Measurements from ENCODE around the gene HIP1R.

Gene HIP1R

GRCh38 chr12:122856999-122857671 lies 21.9 kb downstream of the HIP1R start:
- H3K36me3 ChIP-seq (ENCODE audit: control insufficient read depth in 2 of 2, insufficient read depth in 1 of 2, low read length in 2 of 2): peaks cover 0 to 47% of the 10 kb centered on the region in 2 experiments; a peak in 1 of 3 replicates
- ChIA-PET POLR2A (interaction anchor here (0.6 to 1.2 kb wide), 2 partner anchors 21 to 98 kb away, joined by 3 to 4 read pairs; no protein-coding TSS in a partner anchor), CTCF (interaction anchor here (0.5 to 2.5 kb wide), 5 partner anchors 62 to 311 kb away, joined by 3 to 14 read pairs (median 5); no protein-coding TSS in a partner anchor)

GRCh38 chr12:122858171-122858570 lies 22.9 kb downstream of the HIP1R start:
- no peak overlapping the region for H3K4me3 ChIP-seq (ENCODE audit: low read depth, low read length)
- ChIA-PET CTCF (interaction anchor here (0.9 to 3.3 kb wide), 3 partner anchors 64 to 95 kb away, joined by 5 to 18 read pairs (median 14); no protein-coding TSS in a partner anchor), POLR2A (no interaction called here)
- H3K4me1 ChIP-seq (ENCODE audit: control insufficient read depth, insufficient read depth, low read length): no peaks in the 10 kb centered on the region
- TF ChIP-seq ZIC2 (tag by site-specific recombination; IDR thresholded peaks at IDR 0.05) (peak; percentile 32; the same call in 1 of the 2 replicates), GLIS2 (tag by site-specific recombination; IDR thresholded peaks at IDR 0.05) (peak; percentile 13; the same call in 1 of the 2 replicates), ZNF416 (tag by site-specific recombination; IDR thresholded peaks at IDR 0.05) (no peak), ZNF350 (tag by site-specific recombination; IDR thresholded peaks at IDR 0.05) (no peak), BCL11A (tag by site-specific recombination; IDR thresholded peaks at IDR 0.05; ENCODE audit: low read depth) (no peak)
- no peaks in the 10 kb centered on the region for H3K9me3 ChIP-seq (ENCODE audit: control insufficient read depth, insufficient read depth, low read depth, low read length)
- H3K36me3 ChIP-seq (ENCODE audit: control insufficient read depth in 2 of 2, insufficient read depth in 1 of 2, low read length in 2 of 2): peaks cover 0 to 47% of the 10 kb centered on the region in 2 experiments; a peak in 1 of 3 replicates
- H3K27ac ChIP-seq (ENCODE audit: extremely low read depth, low read depth, low read length): no peak overlapping the region

More at GRCh38 chr12:122856999-122857671, 21.9 kb downstream of the HIP1R start:
- H3K9me3 ChIP-seq (ENCODE audit: control insufficient read depth, insufficient read depth, low read depth, low read length): no peaks in the 10 kb centered on the region
- H3K4me1 ChIP-seq (ENCODE audit: control insufficient read depth, insufficient read depth, low read length): no peaks in the 10 kb centered on the region
- H3K27ac ChIP-seq (ENCODE audit: extremely low read depth, low read depth, low read length): no peak overlapping the region
- TF ChIP-seq ZNF600 (tag by site-specific recombination; IDR thresholded peaks at IDR 0.05) (peak; percentile 76), ZNF394 (tag by site-specific recombination; IDR thresholded peaks at IDR 0.05; ENCODE audit: borderline replicate concordance) (peak; percentile 14; the same call in 1 of the 2 replicates), SCRT2 (tag by site-specific recombination; IDR thresholded peaks at IDR 0.05) (no peak), YY1 (tag by site-specific recombination; IDR thresholded peaks at IDR 0.05) (no peak)
- no peak overlapping the region for H3K4me3 ChIP-seq (ENCODE audit: low read depth, low read length)

DNA sequence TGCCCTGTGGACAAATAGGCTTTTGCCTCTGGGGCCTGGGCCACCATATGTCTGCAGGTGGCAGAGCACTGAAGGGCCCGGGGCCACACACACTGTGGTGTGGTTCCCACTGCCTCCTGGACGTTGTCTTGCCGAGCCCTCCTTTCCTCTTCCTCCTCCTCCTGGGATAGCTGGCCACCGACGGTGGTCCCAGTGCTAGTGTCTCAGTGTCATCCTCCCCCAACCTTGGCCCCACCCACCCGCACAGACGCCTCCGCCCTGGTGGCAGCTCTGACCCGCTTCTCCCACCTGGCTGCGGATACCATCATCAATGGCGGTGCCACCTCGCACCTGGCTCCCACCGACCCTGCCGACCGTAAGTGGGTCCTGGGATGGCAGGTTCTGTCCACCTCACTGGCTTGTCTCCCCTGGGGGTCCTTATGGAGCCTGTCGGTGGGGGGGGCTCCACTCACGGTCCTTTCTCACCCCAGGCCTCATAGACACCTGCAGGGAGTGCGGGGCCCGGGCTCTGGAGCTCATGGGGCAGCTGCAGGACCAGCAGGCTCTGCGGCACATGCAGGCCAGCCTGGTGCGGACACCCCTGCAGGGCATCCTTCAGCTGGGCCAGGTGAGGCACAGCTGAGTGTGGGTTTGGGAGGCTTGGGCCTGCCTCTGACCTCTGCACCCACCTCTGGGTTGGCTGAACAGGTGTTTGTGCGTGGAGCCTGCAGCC lies 23.5 kb downstream of the HIP1R start:
- Histone ChIP-seq H3K9me3 (ENCODE audit: control insufficient read depth, insufficient read depth, low read depth, low read length) (no peaks in the 10 kb centered on the region), H3K4me1 (ENCODE audit: control insufficient read depth, insufficient read depth, low read length) (no peaks in the 10 kb centered on the region), H3K27ac (ENCODE audit: extremely low read depth, low read depth, low read length) (no peak overlapping the region), H3K4me3 (ENCODE audit: low read depth, low read length) (no peak overlapping the region), H3K36me3 (ENCODE audit: control insufficient read depth in 2 of 2, insufficient read depth in 1 of 2, low read length in 2 of 2) (peaks cover 0 to 47% of the 10 kb centered on the region in 2 experiments; a peak in 1 of 3 replicates)
- CTCF ChIA-PET: interaction anchor here (0.7 to 7.5 kb wide), 8 partner anchors 9 to 379 kb away, joined by 3 to 105 read pairs (median 8); no protein-coding TSS in a partner anchor
- POLR2A ChIA-PET: no interaction called here
- TF ChIP-seq ZNF514 (tag by site-specific recombination; IDR thresholded peaks at IDR 0.05) (no peak), ZSCAN23 (tag by site-specific recombination; IDR thresholded peaks at IDR 0.05) (no peak), ZNF214 (tag by site-specific recombination; IDR thresholded peaks at IDR 0.05; ENCODE audit: borderline replicate concordance) (no peak)
- TF ChIP-seq, protein P1, sequence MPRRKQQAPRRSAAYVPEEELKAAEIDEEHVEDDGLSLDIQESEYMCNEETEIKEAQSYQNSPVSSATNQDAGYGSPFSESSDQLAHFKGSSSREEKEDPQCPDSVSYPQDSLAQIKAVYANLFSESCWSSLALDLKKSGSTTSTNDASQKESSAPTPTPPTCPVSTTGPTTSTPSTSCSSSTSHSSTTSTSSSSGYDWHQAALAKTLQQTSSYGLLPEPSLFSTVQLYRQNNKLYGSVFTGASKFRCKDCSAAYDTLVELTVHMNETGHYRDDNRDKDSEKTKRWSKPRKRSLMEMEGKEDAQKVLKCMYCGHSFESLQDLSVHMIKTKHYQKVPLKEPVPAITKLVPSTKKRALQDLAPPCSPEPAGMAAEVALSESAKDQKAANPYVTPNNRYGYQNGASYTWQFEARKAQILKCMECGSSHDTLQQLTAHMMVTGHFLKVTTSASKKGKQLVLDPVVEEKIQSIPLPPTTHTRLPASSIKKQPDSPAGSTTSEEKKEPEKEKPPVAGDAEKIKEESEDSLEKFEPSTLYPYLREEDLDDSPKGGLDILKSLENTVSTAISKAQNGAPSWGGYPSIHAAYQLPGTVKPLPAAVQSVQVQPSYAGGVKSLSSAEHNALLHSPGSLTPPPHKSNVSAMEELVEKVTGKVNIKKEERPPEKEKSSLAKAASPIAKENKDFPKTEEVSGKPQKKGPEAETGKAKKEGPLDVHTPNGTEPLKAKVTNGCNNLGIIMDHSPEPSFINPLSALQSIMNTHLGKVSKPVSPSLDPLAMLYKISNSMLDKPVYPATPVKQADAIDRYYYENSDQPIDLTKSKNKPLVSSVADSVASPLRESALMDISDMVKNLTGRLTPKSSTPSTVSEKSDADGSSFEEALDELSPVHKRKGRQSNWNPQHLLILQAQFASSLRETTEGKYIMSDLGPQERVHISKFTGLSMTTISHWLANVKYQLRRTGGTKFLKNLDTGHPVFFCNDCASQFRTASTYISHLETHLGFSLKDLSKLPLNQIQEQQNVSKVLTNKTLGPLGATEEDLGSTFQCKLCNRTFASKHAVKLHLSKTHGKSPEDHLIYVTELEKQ (tag by site-specific recombination; IDR thresholded peaks at IDR 0.05; ENCODE audit: borderline replicate concordance): no peak

All from HEK293 (cell line).